Mucosa of rectum (tissue), 2 donors: ENCODE data around the gene H3-3A.

Experiments used
- H3K27ac ChIP-seq, 2 donors: one replicate each; pipeline ENCODE4 v1.7.0; 2013; ENCODE audit warnings: inconsistent platforms in 2 of 2, low read depth in 2 of 2, low read length in 2 of 2
- H3K27me3 ChIP-seq, 2 donors: one replicate each; pipeline ENCODE4 v1.7.0; 2013; ENCODE audit warnings: low read length in 2 of 2; ENCODE audit not compliant: control insufficient read depth in 2 of 2, insufficient read depth in 2 of 2
- H3K36me3 ChIP-seq, 2 donors: one replicate each; pipeline ENCODE4 v1.7.0; 2013; ENCODE audit warnings: low read length in 2 of 2; ENCODE audit not compliant: control insufficient read depth in 2 of 2, insufficient read depth in 2 of 2
- H3K4me1 ChIP-seq, 2 donors: one replicate each; pipeline ENCODE4 v1.7.0; 2013; ENCODE audit warnings: low read length in 2 of 2, mild to moderate bottlenecking in 1 of 2; ENCODE audit not compliant: control insufficient read depth in 2 of 2, insufficient read depth in 2 of 2
- H3K4me3 ChIP-seq, 2 donors: one replicate each; pipeline ENCODE4 v1.7.0; 2013; ENCODE audit warnings: low read length in 2 of 2
- H3K9ac ChIP-seq, 2 donors: one replicate each; pipeline ENCODE4 v1.7.0; 2013; ENCODE audit warnings: low read length in 2 of 2, low read depth in 1 of 2, mild to moderate bottlenecking in 1 of 2
- H3K9me3 ChIP-seq, 2 donors: one replicate each; pipeline ENCODE4 v1.7.0; 2013; ENCODE audit warnings: low read length in 2 of 2; ENCODE audit not compliant: control insufficient read depth in 2 of 2
- donor health status: healthy.
- donor health status: Normal muscosa, but diverticular disease.

H3-3A gene

DNA sequence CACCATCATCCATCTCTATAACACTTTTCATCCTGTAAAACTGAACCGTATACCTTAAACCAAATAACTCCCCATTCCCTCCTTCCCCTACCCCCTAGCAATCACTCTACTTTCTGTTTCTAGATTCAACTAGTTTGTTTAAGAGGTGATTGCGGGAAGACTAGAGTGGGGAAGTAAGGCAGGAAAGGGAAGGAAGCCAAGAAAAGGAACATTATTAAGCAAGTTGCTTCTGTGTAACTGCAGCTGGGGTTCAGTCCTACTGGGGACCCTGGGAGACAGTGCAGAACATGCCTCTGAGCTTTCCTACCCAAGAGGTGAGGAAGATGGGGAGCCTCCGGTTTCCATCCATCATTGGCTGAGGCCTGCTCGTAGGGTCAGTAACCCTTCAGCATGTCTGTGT lies 28.9 kb upstream of the H3-3A start:
- peaks cover 23 to 27% of the 10 kb centered on the region in 2 donors for H3K4me1 ChIP-seq
- H3K27me3 ChIP-seq, result no peaks in the 10 kb centered on the region
- no peaks in the 10 kb centered on the region for H3K9me3 ChIP-seq
- no peaks in the 10 kb centered on the region for H3K36me3 ChIP-seq
- H3K9ac ChIP-seq, result no peak overlapping the region
- no peak overlapping the region for H3K4me3 ChIP-seq
- H3K27ac ChIP-seq, result peak overlapping the region; percentile 12 to 56

- no peaks in the 10 kb centered on the region for H3K27me3 ChIP-seq
- no peak overlapping the region for H3K9ac ChIP-seq
- H3K4me1 ChIP-seq, result peaks cover 19 to 27% of the 10 kb centered on the region in 2 donors
- no peaks in the 10 kb centered on the region for H3K36me3 ChIP-seq
- no peaks in the 10 kb centered on the region for H3K9me3 ChIP-seq
- H3K27ac ChIP-seq, result peak overlapping the region; percentile 78 to 88
- no peak overlapping the region for H3K4me3 ChIP-seq
Measured at GRCh38 chr1:226033991-226034390, 28.5 kb upstream of the H3-3A start.

DNA sequence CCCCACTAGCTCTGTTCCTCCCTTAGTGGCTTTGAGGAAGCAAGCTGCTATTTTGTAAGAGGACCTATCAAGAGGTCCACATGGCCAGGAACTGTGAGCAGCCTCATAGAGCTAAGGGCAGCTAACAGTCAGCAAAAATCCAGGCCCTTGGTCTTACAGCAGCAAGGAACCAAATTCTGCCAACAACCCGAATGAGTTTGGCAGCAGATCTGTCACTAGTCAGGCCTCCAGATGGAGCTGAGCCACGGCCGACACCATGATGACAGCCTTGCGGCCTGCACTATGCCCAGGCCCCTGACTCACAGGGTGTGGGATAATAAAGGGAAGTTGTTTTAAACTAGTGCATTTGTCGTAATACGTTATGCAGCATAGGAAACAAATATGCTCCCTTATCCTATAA lies 28.0 kb upstream of the H3-3A start:
- Histone ChIP-seq H3K9me3 (no peaks in the 10 kb centered on the region), H3K27me3 (no peaks in the 10 kb centered on the region), H3K36me3 (no peaks in the 10 kb centered on the region), H3K4me3 (no peak overlapping the region), H3K27ac (peak overlapping the region; percentile 78 to 88), H3K9ac (peak overlapping the region; percentile 12 to 58), H3K4me1 (peaks cover 17 to 24% of the 10 kb centered on the region in 2 donors)

DNA sequence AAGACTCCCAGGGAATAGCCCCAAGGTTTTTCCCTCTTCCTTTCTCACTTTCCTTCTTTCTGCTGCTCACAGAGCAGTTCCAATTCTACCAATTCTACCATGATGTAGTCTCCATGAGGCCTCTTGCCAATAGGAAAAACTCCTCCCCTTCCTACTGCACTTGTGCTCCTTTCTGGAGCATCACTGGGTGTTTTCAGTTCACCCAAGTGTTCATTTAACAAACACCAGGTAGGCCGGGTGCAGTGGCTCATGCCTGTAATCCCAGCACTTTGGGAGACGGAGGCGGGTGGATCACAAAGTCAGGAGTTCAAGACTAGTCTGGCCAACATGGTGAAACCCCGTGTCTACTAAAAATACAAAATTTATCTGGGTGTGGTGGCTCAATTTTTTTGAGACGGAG lies 26.6 kb upstream of the H3-3A start:
- H3K9ac ChIP-seq, result no peak overlapping the region
- no peak overlapping the region for H3K4me3 ChIP-seq
- H3K9me3 ChIP-seq, result no peaks in the 10 kb centered on the region
- no peaks in the 10 kb centered on the region for H3K36me3 ChIP-seq
- peak overlapping the region in 1 of 2 donors; percentile 1 for H3K27ac ChIP-seq
- peaks cover 10 to 20% of the 10 kb centered on the region in 2 donors for H3K4me1 ChIP-seq
- H3K27me3 ChIP-seq, result no peaks in the 10 kb centered on the region

GRCh38 chr1:226038661-226039060 lies 23.9 kb upstream of the H3-3A start:
- peaks cover 10 to 20% of the 10 kb centered on the region in 2 donors for H3K4me1 ChIP-seq
- no peak overlapping the region for H3K9ac ChIP-seq
- H3K27me3 ChIP-seq, result no peaks in the 10 kb centered on the region
- no peak overlapping the region for H3K4me3 ChIP-seq
- peak overlapping the region; percentile 3 to 34 for H3K27ac ChIP-seq
- no peaks in the 10 kb centered on the region for H3K36me3 ChIP-seq
- no peaks in the 10 kb centered on the region for H3K9me3 ChIP-seq

DNA sequence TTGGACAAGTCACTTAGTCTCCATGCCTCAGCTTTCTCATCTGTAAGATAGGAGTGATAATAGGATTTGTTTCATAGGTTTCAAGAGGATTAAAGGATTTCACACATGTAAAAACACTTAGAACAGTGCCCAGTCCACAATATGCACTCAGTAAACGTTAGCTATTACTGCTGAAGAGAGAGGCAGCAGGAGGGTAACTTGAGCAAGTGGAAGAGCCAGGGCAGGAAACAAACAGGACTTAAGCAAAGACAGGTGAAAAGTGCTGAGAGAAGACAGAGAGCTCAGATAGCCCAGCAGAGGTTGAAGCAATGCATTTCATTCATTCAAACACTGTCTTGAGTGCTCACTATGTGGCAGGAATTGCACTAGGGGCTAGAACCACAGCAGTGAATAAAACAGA lies 21.1 kb upstream of the H3-3A start:
- H3K4me1 ChIP-seq, result peaks cover 5 to 9% of the 10 kb centered on the region in 2 donors
- no peaks in the 10 kb centered on the region for H3K9me3 ChIP-seq
- no peak overlapping the region for H3K4me3 ChIP-seq
- H3K27me3 ChIP-seq, result no peaks in the 10 kb centered on the region
- H3K27ac ChIP-seq, result no peak overlapping the region
- H3K9ac ChIP-seq, result no peak overlapping the region
- no peaks in the 10 kb centered on the region for H3K36me3 ChIP-seq

- peaks cover 5 to 8% of the 10 kb centered on the region in 2 donors for H3K4me1 ChIP-seq
- no peaks in the 10 kb centered on the region for H3K27me3 ChIP-seq
- H3K4me3 ChIP-seq, result no peak overlapping the region
- H3K9ac ChIP-seq, result no peak overlapping the region
- H3K27ac ChIP-seq, result no peak overlapping the region
- H3K9me3 ChIP-seq, result no peaks in the 10 kb centered on the region
- H3K36me3 ChIP-seq, result no peaks in the 10 kb centered on the region
Measured at GRCh38 chr1:226044514-226045101, 17.9 kb upstream of the H3-3A start.

DNA sequence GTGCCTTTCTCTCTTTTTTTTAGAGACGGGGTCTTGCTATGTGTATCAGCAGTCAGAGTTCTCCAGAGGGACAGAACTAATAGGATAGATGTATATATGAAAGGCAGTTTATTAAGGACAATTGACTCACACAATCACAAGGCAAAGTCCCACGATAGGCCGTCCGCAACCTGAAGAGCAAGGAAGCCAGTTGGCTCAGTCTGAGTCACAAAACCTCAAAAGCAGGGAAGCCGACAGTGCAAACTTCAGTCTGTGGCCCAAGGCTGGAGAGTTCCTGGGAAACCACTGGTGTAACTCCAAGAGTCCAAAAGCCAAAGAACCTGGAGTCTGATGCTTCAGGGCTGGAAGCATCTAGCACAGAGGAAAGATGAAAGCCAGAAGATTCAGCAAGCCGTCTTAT lies 16.3 kb upstream of the H3-3A start:
- Histone ChIP-seq H3K4me1 (peaks cover 5 to 8% of the 10 kb centered on the region in 2 donors), H3K27ac (no peak overlapping the region)

GRCh38 chr1:226047495-226047894 lies 15.0 kb upstream of the H3-3A start:
- Histone ChIP-seq H3K9ac (no peak overlapping the region), H3K36me3 (no peaks in the 10 kb centered on the region), H3K4me1 (peaks cover 0 to 8% of the 10 kb centered on the region in 2 donors), H3K27ac (no peak overlapping the region), H3K9me3 (no peaks in the 10 kb centered on the region), H3K4me3 (no peak overlapping the region), H3K27me3 (no peaks in the 10 kb centered on the region)

More for the DNA sequence above, 16.3 kb upstream of the H3-3A start:
- H3K27me3 ChIP-seq, result no peaks in the 10 kb centered on the region
- H3K9ac ChIP-seq, result no peak overlapping the region
- H3K9me3 ChIP-seq, result no peaks in the 10 kb centered on the region
- H3K36me3 ChIP-seq, result no peaks in the 10 kb centered on the region
- H3K4me3 ChIP-seq, result no peak overlapping the region

GRCh38 chr1:226048886-226049285 lies 13.6 kb upstream of the H3-3A start:
- Histone ChIP-seq H3K27ac (no peak overlapping the region), H3K4me1 (peaks cover 0 to 8% of the 10 kb centered on the region in 2 donors), H3K9me3 (no peaks in the 10 kb centered on the region), H3K9ac (no peak overlapping the region), H3K36me3 (no peaks in the 10 kb centered on the region), H3K27me3 (no peaks in the 10 kb centered on the region), H3K4me3 (no peak overlapping the region)
